ENCODE data around the gene FRY.

Gene FRY

GRCh38 chr13:32136061-32136460 lies 104.5 kb downstream of the FRY start:
- DNase-seq = no peak

GRCh38 chr13:32136716-32137115 lies 105.1 kb downstream of the FRY start:
- DNase-seq = peak in 1 of 2 experiments; percentile 48

- no peak for DNase-seq
Measured at GRCh38 chr13:32139251-32139650, 107.7 kb downstream of the FRY start.

- no peak for DNase-seq
Measured at GRCh38 chr13:32140109-32140508, 108.5 kb downstream of the FRY start.

DNA sequence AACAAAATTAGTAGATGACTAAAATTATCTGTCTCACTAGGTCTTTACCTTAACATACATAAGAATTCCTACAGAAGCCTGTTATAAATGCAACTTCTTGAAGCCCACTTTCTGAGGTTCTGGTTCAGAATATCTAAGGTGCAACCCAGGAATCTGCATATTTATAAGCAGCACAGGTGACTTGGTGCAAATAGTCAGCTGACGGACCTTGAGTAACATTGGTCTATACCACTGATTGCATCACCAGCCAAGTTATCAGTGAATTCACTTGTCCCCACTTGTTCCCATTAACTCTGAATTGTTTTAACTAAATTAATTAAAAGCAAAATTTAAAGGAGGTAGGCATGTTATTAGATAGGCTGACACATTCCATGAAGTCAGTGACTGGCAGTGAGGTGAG lies 109.9 kb downstream of the FRY start:
- no peak for DNase-seq

DNA sequence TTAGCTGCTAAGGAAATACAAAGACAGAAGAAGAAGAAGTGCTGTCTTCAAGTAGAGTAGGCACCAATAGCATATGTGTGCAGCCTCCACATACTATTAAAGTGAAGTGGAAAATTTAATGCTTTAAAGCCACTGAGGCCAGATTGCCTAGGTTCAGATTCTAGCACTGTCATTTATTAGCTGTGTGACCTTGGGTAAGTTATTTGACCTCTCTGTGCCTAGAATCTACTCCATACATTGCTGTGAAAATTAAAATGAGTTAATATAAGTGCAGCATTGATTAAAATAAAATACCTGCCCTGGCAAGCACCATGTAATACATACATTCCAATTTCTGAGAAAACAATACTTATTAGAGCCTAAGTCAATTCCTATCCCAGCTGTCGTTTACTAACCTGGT lies 110.5 kb downstream of the FRY start:
- DNase-seq = no peak

DNA sequence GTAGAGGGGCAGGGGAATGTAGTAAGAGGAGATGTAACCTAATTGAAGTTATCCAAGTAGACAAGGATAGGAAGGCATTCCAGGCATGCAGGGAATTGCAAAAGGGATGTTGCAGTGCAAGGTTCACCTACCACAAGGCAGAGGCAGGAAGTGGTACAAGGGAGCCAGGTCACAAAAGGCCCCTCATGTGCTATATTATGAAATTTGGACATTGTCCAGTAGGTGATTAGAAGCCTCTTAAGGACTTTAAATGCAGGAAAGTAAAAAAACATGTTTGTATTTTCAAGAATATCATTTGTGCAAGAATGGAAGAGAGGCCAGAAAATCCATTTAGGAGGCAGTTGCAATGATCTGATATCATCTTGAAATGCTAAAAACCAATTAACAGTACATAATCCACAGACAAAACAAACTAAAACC lies 111.4 kb downstream of the FRY start:
- DNase-seq = no peak

DNA sequence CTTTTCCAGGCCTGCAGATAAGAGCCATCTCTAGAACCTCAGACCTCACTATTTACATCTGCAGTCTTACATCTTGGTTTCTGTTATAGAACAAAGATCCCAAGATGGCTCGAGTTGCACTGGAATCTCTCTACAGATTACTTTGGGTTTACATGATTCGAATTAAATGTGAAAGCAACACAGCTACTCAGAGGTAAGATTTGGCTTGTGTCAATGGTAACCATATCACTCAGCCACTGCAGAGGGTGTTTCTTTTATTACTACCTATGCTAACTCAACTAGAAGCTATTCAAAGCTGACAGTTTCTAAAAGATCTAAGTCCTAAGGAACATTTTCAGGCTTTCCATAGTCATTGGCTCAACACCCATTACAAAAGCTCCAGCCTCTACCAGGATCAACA lies 115.6 kb downstream of the FRY start:
- no peak for DNase-seq

GRCh38 chr13:32147976-32148375 lies 116.4 kb downstream of the FRY start:
- DNase-seq = no peak

GRCh38 chr13:32150239-32150638 lies 118.7 kb downstream of the FRY start:
- DNase-seq = no peak

- no peak for DNase-seq
Measured at GRCh38 chr13:32150794-32151193, 119.2 kb downstream of the FRY start.

- no peak for DNase-seq
Measured at GRCh38 chr13:32151240-32151639, 119.7 kb downstream of the FRY start.

GRCh38 chr13:32153056-32153455 lies 121.5 kb downstream of the FRY start:
- no peak for DNase-seq

DNA sequence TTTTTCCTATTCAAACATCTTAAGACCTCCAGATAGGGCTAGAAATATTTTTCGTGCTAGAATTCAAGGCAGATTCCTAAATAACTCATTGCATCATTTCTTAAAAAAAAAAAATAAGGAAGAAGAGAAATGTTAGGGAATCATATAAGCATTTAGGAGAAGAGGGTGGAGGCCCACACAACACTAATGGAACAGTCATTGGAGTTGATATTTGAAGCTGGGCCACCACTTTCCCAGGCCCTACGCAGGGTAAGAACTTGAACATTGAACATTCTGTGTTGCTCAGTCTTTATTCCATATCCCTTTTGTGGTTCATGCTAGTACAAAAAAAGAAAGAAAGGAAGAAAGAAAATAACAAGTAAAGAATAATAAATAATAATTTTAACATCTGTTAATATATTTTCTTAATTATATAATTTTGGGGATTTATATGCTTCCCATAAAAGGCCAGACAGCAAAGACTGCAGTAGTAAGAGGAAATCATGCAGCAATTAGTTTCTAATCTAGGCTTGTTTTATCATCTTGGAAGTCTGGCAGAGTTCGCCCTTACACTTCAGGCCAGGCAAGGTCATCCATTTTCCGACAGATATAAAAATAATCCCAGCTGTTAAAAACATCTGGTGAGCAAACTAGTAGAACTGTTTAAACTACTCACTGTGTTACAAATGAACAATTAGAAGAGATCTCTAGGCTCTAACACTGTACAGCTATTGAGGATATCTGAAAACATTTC lies 127.7 kb downstream of the FRY start:
- DNase-seq = peak; percentile 22 to 75

- DNase-seq = no peak
Measured at GRCh38 chr13:32162395-32163005, 130.9 kb downstream of the FRY start.

GRCh38 chr13:32164622-32165268 lies 133.2 kb downstream of the FRY start:
- peak; percentile 90 to 96 for DNase-seq

GRCh38 chr13:32165796-32166195 lies 134.2 kb downstream of the FRY start:
- no peak for DNase-seq

- no peak for DNase-seq
Measured at GRCh38 chr13:32168131-32168530, 136.6 kb downstream of the FRY start.

GRCh38 chr13:32170841-32171240 lies 139.3 kb downstream of the FRY start:
- DNase-seq = no peak

GRCh38 chr13:32173881-32174280 lies 142.3 kb downstream of the FRY start:
- DNase-seq = peak; percentile 96 to 98

DNA sequence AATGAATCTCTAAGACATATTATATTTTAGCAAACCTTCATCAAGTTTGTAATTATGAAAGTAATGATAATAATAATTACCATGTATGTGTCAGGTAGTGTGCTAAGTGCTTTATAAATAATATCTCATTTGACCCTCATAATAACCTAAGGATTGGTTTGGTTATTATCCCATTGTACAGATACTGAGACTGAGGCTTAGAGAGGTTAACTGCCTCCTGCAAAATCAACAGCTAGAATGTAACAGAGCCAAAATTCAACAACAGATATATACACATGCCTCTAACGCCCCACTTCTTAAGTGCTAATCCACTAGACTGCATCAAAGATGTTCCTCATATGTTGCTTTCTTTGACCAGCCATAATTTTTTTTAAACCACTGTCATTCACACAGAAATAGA lies 142.8 kb downstream of the FRY start:
- peak; percentile 6 to 68 for DNase-seq

DNA sequence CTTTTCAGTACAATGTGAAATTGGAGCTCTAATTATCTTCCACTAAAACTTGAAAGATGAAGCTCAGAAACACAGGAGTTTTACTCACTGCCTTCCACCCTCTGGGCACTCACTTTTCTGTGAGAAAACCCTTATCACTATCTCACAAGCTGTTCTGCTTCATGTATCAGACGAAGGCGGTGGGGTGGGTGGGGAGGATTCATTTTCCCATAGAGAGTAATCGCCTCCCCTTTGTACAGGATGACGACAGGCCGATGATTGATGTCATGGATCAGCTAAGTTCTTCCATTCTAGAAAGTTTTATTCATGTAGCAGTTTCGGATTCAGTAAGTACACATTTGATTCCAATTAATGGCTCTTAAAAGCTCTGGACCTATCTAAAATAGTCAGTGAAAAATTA lies 143.7 kb downstream of the FRY start:
- peak in 1 of 2 experiments; percentile 74 for DNase-seq

- DNase-seq = no peak
Measured at GRCh38 chr13:32175943-32176342, 144.4 kb downstream of the FRY start.

DNA sequence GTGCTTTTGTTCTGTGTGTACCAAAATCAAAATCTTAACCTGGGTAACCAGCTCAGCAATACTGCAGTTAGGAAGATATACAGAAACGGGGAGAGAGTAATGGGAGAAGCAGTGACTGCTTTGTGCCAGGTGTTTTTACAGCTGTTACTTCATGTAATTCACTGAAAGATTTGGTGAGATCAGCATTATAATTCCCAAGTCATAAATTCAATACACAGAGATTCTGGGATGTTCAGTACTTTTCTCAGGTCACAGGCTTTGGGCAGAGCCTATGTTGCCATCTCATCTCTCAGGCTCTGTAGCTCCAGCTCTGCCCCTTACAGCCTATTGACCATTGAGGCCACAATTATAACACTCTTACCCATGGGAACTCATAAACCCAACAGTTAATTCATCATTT lies 145.1 kb downstream of the FRY start:
- peak in 1 of 2 experiments; percentile 67 for DNase-seq

Measured in NCI-H524 (cell line).